Astrocyte of the hippocampus (primary cell): ENCODE results near the gene ADGRV1.
"Not testable (repeated sequence)": the region's sequence is repeated elsewhere in the genome, so short reads cannot be mapped to it uniquely, and the experiment has no call there.

Experiments used
- DNase-seq: peaks from one replicate; pipeline ENCODE4 v3.0.0; 2011; ENCODE audit warnings: low read depth, low spot score

The ADGRV1 gene

GRCh38 chr5:90902651-90903386, 344.2 kb downstream of the ADGRV1 start:
- DNase-seq: no peak

GRCh38 chr5:90909101-90909503, 350.5 kb downstream of the ADGRV1 start:
- DNase-seq: peak; percentile 20

GRCh38 chr5:90909940-90910339, 351.3 kb downstream of the ADGRV1 start:
- DNase-seq: no peak

GRCh38 chr5:90911169-90911568, 352.6 kb downstream of the ADGRV1 start:
- DNase-seq: no peak

- no peak for DNase-seq
Measured at GRCh38 chr5:90912476-90912875, 353.9 kb downstream of the ADGRV1 start.

GRCh38 chr5:90915393-90915792, 356.8 kb downstream of the ADGRV1 start:
- no peak for DNase-seq

GRCh38 chr5:90916947-90917800, 358.6 kb downstream of the ADGRV1 start:
- DNase-seq: no peak

GRCh38 chr5:90917928-90918668, 359.5 kb downstream of the ADGRV1 start:
- DNase-seq: no peak

- no peak for DNase-seq
Measured at GRCh38 chr5:90921418-90921973, 362.9 kb downstream of the ADGRV1 start.

- not testable (repeated sequence) for DNase-seq
Measured at GRCh38 chr5:90924222-90924621, 365.6 kb downstream of the ADGRV1 start.

- DNase-seq: not testable (repeated sequence)
Measured at GRCh38 chr5:90929013-90929839, 370.6 kb downstream of the ADGRV1 start.

GRCh38 chr5:90930062-90930461, 371.5 kb downstream of the ADGRV1 start:
- no peak for DNase-seq

GRCh38 chr5:90930756-90931431, 372.3 kb downstream of the ADGRV1 start:
- no peak for DNase-seq

- peak; percentile 80 for DNase-seq
Measured at GRCh38 chr5:90932052-90932699, 373.6 kb downstream of the ADGRV1 start.

- DNase-seq: peak; percentile 17
Measured at GRCh38 chr5:90933298-90933697, 374.7 kb downstream of the ADGRV1 start.

- no peak for DNase-seq
Measured at GRCh38 chr5:90934091-90934719, 375.6 kb downstream of the ADGRV1 start.

- no peak for DNase-seq
Measured at GRCh38 chr5:90934738-90935137, 376.1 kb downstream of the ADGRV1 start.

GRCh38 chr5:90939211-90939610, 380.6 kb downstream of the ADGRV1 start:
- DNase-seq: peak; percentile 40
